OCI-LY1 (cell line): ENCODE measurements around the gene RELL1.

Experiments
- CTCF ChIP-seq: fragments of 200-600 bp; sonication (generic), shearing (Covaris generic); IDR thresholded peaks from 2 replicates; pipeline ENCODE4 v1.5.1; 2017; ENCODE audit warnings: mild to moderate bottlenecking, antibody characterized with exemption, low read length, moderate library complexity, mixed read lengths
- EZH2 ChIP-seq: fragments of 200-600 bp; sonication (generic), shearing (Covaris generic); IDR thresholded peaks from 2 replicates; pipeline ENCODE4 v1.8.0; 2017; ENCODE audit warnings: borderline replicate concordance, mixed run types, mild to moderate bottlenecking, antibody characterized with exemption, low read length, moderate library complexity, mixed read lengths

- TF ChIP-seq CTCF (no peak), EZH2 (no peak)
Observed at GRCh38 chr4:37721995-37722638, 35.9 kb upstream of the RELL1 start.
